Ishikawa (cell line): ENCODE data around the gene THRB.

Experiments
- CEBPB ChIP-seq: IDR thresholded peaks from 2 replicates; pipeline ENCODE4 v1.6.1; 2012
- EGR1 ChIP-seq: IDR thresholded peaks from 2 replicates; pipeline ENCODE4 v1.6.1; 2012
- ZBTB7A ChIP-seq: IDR thresholded peaks from 2 replicates; pipeline ENCODE4 v1.6.1; 2012; ENCODE audit warnings: low read depth

DNA sequence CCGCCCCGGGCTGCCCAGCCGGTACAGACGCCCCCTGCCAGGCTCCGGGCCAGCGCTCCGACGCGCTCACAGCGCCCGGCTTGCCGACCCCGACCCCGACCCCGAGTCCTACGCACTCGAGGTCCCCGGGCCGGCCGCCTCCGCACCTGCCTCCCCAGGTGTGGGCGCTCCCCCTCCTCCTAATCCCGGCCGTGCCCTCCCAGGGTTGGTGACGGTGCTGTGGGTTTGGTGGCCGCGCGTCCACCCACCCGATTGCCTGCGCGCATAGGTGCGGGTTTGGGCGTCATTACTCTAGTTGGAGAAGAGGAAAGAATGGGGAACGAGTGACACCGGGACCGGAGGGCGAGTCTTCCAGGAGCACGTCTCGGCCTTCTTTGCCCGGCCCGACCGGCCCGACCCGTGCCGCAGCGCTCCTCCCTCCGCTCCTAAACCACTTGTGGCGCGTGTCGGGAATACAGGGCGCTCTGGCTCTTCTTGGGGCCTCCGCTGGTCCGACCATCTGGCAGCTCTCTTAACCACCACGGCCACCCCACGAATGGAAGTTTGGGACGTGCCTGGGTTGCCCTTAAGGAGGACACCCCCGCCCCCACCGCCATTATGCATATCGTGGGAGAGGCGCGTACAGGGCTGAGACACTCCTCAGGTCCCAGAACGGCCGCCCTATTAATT is 810 bp upstream of the THRB start:
- TF ChIP-seq ZBTB7A (no peak; the same call in 1 of the 2 replicates), CEBPB (no peak), EGR1 (peak; percentile 74; the same call in 1 of the 2 replicates)
